ENCODE data around the gene SORCS2. TPM values are rescaled to one million over a fixed set of nuclear protein-coding genes. Genes with fewer than 3 reads are reported as not detected.

SORCS2 gene
- total RNA-seq, 1 donor from 2014 or later: 5.2 TPM

DNA sequence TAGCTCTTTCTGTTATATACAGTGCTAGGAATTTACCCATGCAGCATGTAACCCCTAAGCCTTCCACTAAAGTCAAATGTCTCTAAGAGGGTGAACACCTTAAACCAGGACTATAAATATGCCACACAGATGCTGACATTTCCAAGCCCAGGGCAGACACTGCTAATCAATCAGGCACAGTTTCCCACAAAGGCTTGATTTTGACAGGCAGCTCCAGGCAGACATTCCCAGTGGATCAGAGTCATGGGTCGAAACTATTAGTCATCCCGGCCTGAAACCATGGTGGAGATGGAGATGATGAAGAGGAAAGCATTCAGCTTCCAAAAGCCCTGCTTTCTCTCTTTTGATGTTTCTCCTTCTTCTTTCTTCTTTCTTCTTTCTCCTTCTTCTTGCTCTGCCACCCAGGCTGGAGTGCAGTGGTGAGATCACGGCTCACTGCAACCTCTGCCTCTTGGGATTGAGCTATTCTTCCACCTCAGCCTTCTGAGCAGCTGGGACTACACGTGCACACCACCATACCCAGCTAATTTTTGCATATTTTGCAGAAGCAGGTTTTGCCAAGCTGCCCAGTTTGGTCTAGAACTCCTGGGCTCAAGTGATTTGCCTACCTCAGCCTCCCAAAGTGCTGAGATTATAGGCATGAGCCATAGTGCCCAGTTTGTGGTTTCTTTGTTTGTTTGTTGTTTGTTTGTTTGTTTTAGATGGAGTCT is 21.0 kb upstream of the SORCS2 start:
- H3K27ac ChIP-seq: no peak overlapping the region
- no peak overlapping the region for H2AFZ ChIP-seq (replicated peaks)
- peaks cover 5% of the 10 kb centered on the region for H3K4me1 ChIP-seq
- no peaks in the 10 kb centered on the region for H3K79me2 ChIP-seq (ENCODE audit: low read depth)
- TF ChIP-seq EZH2phosphoT487 (IDR thresholded peaks at IDR 0.05) (no peak), EZH2 (IDR thresholded peaks at IDR 0.05) (no peak)
- TF ChIP-seq, protein P1, sequence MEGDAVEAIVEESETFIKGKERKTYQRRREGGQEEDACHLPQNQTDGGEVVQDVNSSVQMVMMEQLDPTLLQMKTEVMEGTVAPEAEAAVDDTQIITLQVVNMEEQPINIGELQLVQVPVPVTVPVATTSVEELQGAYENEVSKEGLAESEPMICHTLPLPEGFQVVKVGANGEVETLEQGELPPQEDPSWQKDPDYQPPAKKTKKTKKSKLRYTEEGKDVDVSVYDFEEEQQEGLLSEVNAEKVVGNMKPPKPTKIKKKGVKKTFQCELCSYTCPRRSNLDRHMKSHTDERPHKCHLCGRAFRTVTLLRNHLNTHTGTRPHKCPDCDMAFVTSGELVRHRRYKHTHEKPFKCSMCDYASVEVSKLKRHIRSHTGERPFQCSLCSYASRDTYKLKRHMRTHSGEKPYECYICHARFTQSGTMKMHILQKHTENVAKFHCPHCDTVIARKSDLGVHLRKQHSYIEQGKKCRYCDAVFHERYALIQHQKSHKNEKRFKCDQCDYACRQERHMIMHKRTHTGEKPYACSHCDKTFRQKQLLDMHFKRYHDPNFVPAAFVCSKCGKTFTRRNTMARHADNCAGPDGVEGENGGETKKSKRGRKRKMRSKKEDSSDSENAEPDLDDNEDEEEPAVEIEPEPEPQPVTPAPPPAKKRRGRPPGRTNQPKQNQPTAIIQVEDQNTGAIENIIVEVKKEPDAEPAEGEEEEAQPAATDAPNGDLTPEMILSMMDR (IDR thresholded peaks at IDR 0.05): no peak
- H3K4me3 ChIP-seq: no peak overlapping the region
- peaks cover 22% of the 10 kb centered on the region for H3K4me1 Mint-ChIP-seq
- no peak overlapping the region for H3K9ac ChIP-seq
- no peaks in the 10 kb centered on the region for H3K9me3 ChIP-seq (ENCODE audit: low read depth)
- no peaks in the 10 kb centered on the region for H3F3A ChIP-seq (ENCODE audit: low read depth)
- no peaks in the 10 kb centered on the region for H4K20me1 ChIP-seq (ENCODE audit: low read depth)
- H3K36me3 ChIP-seq: no peaks in the 10 kb centered on the region
- no peaks in the 10 kb centered on the region for H3K9me3 Mint-ChIP-seq
- H3K27ac Mint-ChIP-seq: no peak overlapping the region
- H3K4me2 ChIP-seq: no peak overlapping the region
- no peaks in the 10 kb centered on the region for H3K27me3 ChIP-seq
- DNase-seq (ENCODE audit: low spot score): no peak
- H3K36me3 Mint-ChIP-seq: no peaks in the 10 kb centered on the region
- H3K4me3 Mint-ChIP-seq: no peak overlapping the region
- H3K27me3 Mint-ChIP-seq (ENCODE audit: insufficient read depth, low read depth): peaks cover 10% of the 10 kb centered on the region

DNA sequence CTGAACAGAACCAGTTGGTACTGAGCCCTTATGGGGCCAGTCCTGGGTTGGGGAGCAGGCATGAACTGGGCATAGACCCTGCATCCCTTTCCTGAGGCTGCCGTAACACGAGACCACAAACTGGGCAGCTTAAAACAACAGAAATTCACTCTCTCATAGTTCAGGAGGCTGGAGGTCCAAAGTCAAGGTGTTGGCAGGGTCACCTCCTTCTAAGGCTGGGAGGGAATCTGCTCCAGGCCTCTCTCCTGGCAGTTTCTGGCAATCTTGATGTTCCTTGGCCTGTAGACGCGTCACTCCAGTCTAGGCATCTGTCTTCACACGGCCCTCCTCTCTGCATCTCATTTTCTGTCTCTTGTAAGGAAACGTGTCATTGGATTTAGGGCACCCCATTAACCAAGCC is 19.8 kb upstream of the SORCS2 start:
- Mint-ChIP-seq H3K4me3 (no peak overlapping the region), H3K27me3 (ENCODE audit: insufficient read depth, low read depth) (peaks cover 10% of the 10 kb centered on the region), H3K9me3 (no peaks in the 10 kb centered on the region), H3K27ac (peak overlapping the region; percentile 74), H3K36me3 (no peaks in the 10 kb centered on the region), H3K4me1 (peaks cover 12% of the 10 kb centered on the region)
- peaks cover 6% of the 10 kb centered on the region for H3K27me3 ChIP-seq
- DNase-seq (ENCODE audit: low spot score): no peak
- H2AFZ ChIP-seq (replicated peaks): no peak overlapping the region
- no peaks in the 10 kb centered on the region for H3F3A ChIP-seq (ENCODE audit: low read depth)
- H4K20me1 ChIP-seq (ENCODE audit: low read depth): no peaks in the 10 kb centered on the region
- no peak overlapping the region for H3K9ac ChIP-seq
- H3K27ac ChIP-seq: no peak overlapping the region
- no peak overlapping the region for H3K4me2 ChIP-seq
- TF ChIP-seq EZH2phosphoT487 (IDR thresholded peaks at IDR 0.05) (no peak), EZH2 (IDR thresholded peaks at IDR 0.05) (no peak)
- TF ChIP-seq, protein P1 (IDR thresholded peaks at IDR 0.05): no peak
- peaks cover 3% of the 10 kb centered on the region for H3K4me1 ChIP-seq
- H3K4me3 ChIP-seq: no peak overlapping the region
- no peaks in the 10 kb centered on the region for H3K9me3 ChIP-seq (ENCODE audit: low read depth)
- no peaks in the 10 kb centered on the region for H3K79me2 ChIP-seq (ENCODE audit: low read depth)
- H3K36me3 ChIP-seq: no peaks in the 10 kb centered on the region

DNA sequence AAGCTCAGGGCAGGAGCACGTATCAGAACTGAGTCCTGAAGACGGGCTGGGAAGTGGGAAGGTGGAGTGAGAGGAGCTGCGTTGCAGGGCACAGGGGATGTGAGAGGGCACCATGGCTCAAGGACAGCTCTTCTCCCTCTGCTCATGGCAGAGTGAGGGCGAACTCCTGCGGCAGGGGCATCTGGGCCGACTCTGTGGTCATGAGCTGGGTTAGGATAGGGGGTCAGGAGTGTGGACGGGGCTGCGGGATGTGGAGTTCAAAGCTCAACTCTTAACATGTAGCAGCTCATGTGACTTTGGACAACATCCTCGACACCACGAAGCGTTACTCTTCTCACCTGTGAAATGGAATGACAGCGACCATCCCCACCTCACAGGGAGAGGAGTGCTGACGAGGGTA is 19.4 kb upstream of the SORCS2 start:
- Mint-ChIP-seq H3K9me3 (no peaks in the 10 kb centered on the region), H3K27ac (peak overlapping the region; percentile 74), H3K27me3 (ENCODE audit: insufficient read depth, low read depth) (peaks cover 10% of the 10 kb centered on the region), H3K36me3 (no peaks in the 10 kb centered on the region), H3K4me1 (peaks cover 8% of the 10 kb centered on the region), H3K4me3 (peak overlapping the region; percentile 24)
- DNase-seq (ENCODE audit: low spot score): no peak
- H3K9ac ChIP-seq: no peak overlapping the region
- no peak overlapping the region for H3K27ac ChIP-seq
- H2AFZ ChIP-seq (replicated peaks): no peak overlapping the region
- no peaks in the 10 kb centered on the region for H3K36me3 ChIP-seq
- H3F3A ChIP-seq (ENCODE audit: low read depth): no peaks in the 10 kb centered on the region
- no peaks in the 10 kb centered on the region for H3K4me1 ChIP-seq
- peaks cover 6% of the 10 kb centered on the region for H3K27me3 ChIP-seq
- H3K4me3 ChIP-seq: no peak overlapping the region
- H3K9me3 ChIP-seq (ENCODE audit: low read depth): no peaks in the 10 kb centered on the region
- TF ChIP-seq EZH2phosphoT487 (IDR thresholded peaks at IDR 0.05) (no peak), EZH2 (IDR thresholded peaks at IDR 0.05) (no peak)
- TF ChIP-seq, protein P1 (IDR thresholded peaks at IDR 0.05): no peak
- no peaks in the 10 kb centered on the region for H4K20me1 ChIP-seq (ENCODE audit: low read depth)
- H3K79me2 ChIP-seq (ENCODE audit: low read depth): no peaks in the 10 kb centered on the region
- H3K4me2 ChIP-seq: no peak overlapping the region

Data from neural progenitor cell (in vitro differentiated cells).